ENCODE measurements around the gene MACROH2A2. TPM values are rescaled to one million over a fixed set of nuclear protein-coding genes. Genes with fewer than 3 reads are reported as not detected.

MACROH2A2 gene
- total and polyA plus RNA-seq, 3 donors from 2014 or later = 31.0 to 72.3 (median 69.6) TPM

- H3K9me3 ChIP-seq = no peaks in the 10 kb centered on the region
- H3K36me3 ChIP-seq (ENCODE audit: low read depth, missing control alignments) = no peaks in the 10 kb centered on the region
- H3K4me1 ChIP-seq = no peaks in the 10 kb centered on the region
- intact Hi-C loops (cut with DNase I; ENCODE audit: low total_unique reads) = no loop called here
- peak; percentile 24 for DNase-seq
- no peak overlapping the region for H3K4me3 ChIP-seq
- TF ChIP-seq POLR2A (IDR thresholded peaks at IDR 0.05) (no peak), CTCF (IDR thresholded peaks at IDR 0.05) (peak in 2 of 3 experiments; percentile 11 to 37)
- WGBS, 2 donors = 80 to 86% methylated on average over 19 to 22 of the region's 22 CpGs
- H3K27me3 ChIP-seq = no peaks in the 10 kb centered on the region
- no peak overlapping the region for H3K27ac ChIP-seq
Measured at GRCh38 chr10:70106958-70107791, 54.5 kb downstream of the MACROH2A2 start.

- H3K27ac ChIP-seq = no peak overlapping the region
- H3K4me1 ChIP-seq = no peaks in the 10 kb centered on the region
- WGBS, 2 donors = 88 to 89% methylated on average over 12 to 18 of the region's 18 CpGs
- no peak for TF ChIP-seq POLR2A (IDR thresholded peaks at IDR 0.05)
- no peak for TF ChIP-seq CTCF (IDR thresholded peaks at IDR 0.05)
- H3K9me3 ChIP-seq = no peaks in the 10 kb centered on the region
- H3K4me3 ChIP-seq = no peak overlapping the region
- intact Hi-C loops (cut with DNase I; ENCODE audit: low total_unique reads) = no loop called here
- H3K36me3 ChIP-seq (ENCODE audit: low read depth, missing control alignments) = no peaks in the 10 kb centered on the region
- H3K27me3 ChIP-seq = no peaks in the 10 kb centered on the region
- no peak for DNase-seq
Measured at GRCh38 chr10:70109064-70109729, 56.6 kb downstream of the MACROH2A2 start.

GRCh38 chr10:70111496-70111895 lies 58.9 kb downstream of the MACROH2A2 start:
- H3K9me3 ChIP-seq = no peaks in the 10 kb centered on the region
- H3K4me1 ChIP-seq = no peaks in the 10 kb centered on the region
- no peaks in the 10 kb centered on the region for H3K27me3 ChIP-seq
- WGBS, 2 donors = 94 to 96% methylated on average over 20 to 22 of the region's 22 CpGs
- intact Hi-C loops (cut with DNase I; ENCODE audit: low total_unique reads) = no loop called here
- DNase-seq = no peak
- no peak overlapping the region for H3K27ac ChIP-seq
- no peak overlapping the region for H3K4me3 ChIP-seq
- no peaks in the 10 kb centered on the region for H3K36me3 ChIP-seq (ENCODE audit: low read depth, missing control alignments)
- TF ChIP-seq CTCF (IDR thresholded peaks at IDR 0.05) (no peak), POLR2A (IDR thresholded peaks at IDR 0.05) (no peak)

- no peaks in the 10 kb centered on the region for H3K9me3 ChIP-seq
- H3K36me3 ChIP-seq (ENCODE audit: low read depth, missing control alignments) = no peaks in the 10 kb centered on the region
- H3K4me3 ChIP-seq = no peak overlapping the region
- WGBS, 2 donors = 91 to 92% methylated on average over 8 of the region's 8 CpGs
- intact Hi-C loops (cut with DNase I; ENCODE audit: low total_unique reads) = no loop called here
- no peak for DNase-seq
- H3K4me1 ChIP-seq = no peaks in the 10 kb centered on the region
- TF ChIP-seq CTCF (IDR thresholded peaks at IDR 0.05) = no peak
- no peak for TF ChIP-seq POLR2A (IDR thresholded peaks at IDR 0.05)
- no peak overlapping the region for H3K27ac ChIP-seq
- H3K27me3 ChIP-seq = no peaks in the 10 kb centered on the region
Measured at GRCh38 chr10:70112071-70112470, 59.4 kb downstream of the MACROH2A2 start.

All from testis (tissue), 3 donors.